Body of pancreas (tissue), 4 donors: ENCODE results near the gene GMPR. TPM values are rescaled to one million over a fixed set of nuclear protein-coding genes. Genes with fewer than 3 reads are reported as not detected.
A peak's percentile ranks its signal among the peaks of the same experiment; 100 is the strongest.

Source experiments
- ATAC-seq: fragments of 150-250 bp; one replicate; pipeline ENCODE4 v1.9.1; 2016
- DNase-seq, 4 donors: peaks; one replicate each; pipeline ENCODE4 v3.0.0-alpha.2; 2019
- H3K27ac ChIP-seq, 4 donors: fragments of 200-600 bp; sonication (generic); 1 replicate in 3 of 4; 2 replicates in 1 of 4; pipeline versions ENCODE4 v1.5.1 to v1.6.1; 2016 to 2019; ENCODE audit warnings: mild to moderate bottlenecking in 1 of 4, mixed read lengths in 1 of 4, moderate library complexity in 1 of 4
- H3K27me3 ChIP-seq, 2 donors: fragments of 200-600 bp; sonication (generic); one replicate each; pipeline ENCODE4 v1.6.0; 2016; ENCODE audit warnings: mild to moderate bottlenecking in 1 of 2
- H3K36me3 ChIP-seq, 2 donors: fragments of 200-600 bp; sonication (generic); replicated peaks in 1 of 2; 2 replicates each; pipeline ENCODE4 v1.5.1; 2016; ENCODE audit warnings: low read depth in 2 of 2; ENCODE audit not compliant: insufficient read depth in 1 of 2
- H3K4me1 ChIP-seq: fragments of 200-600 bp; sonication (generic); one replicate; pipeline ENCODE4 v1.6.0; 2016
- H3K4me3 ChIP-seq, 2 donors: fragments of 200-600 bp; sonication (generic); 1 replicate in 1 of 2; 2 replicates in 1 of 2; pipeline ENCODE4 v1.5.1; 2016 to 2019
- H3K9me3 ChIP-seq, 3 donors: fragments of 200-600 bp; sonication (generic); 1 replicate in 2 of 3; 2 replicates in 1 of 3; pipeline ENCODE4 v1.5.1; 2016
- CTCF ChIP-seq, 7 experiments: fragments of 450-650 bp in 4 of 7; fragments of 200-600 bp in 3 of 7; sonication (generic) in 3 of 7; IDR thresholded peaks; one replicate each; pipeline ENCODE4 v1.5.1; 2016 to 2019; ENCODE audit warnings: antibody characterized with exemption in 7 of 7
- POLR2A ChIP-seq, 3 donors: fragments of 450-650 bp; IDR thresholded peaks; one replicate each; pipeline ENCODE4 v1.6.1; 2016; ENCODE audit warnings: antibody characterized with exemption in 3 of 3, mild to moderate bottlenecking in 2 of 3
- WGBS, 2 donors: methylation state at CpG; one replicate each; pipeline ENCODE4 v1.1.5; 2017; 5-methylcytosine and 5-hydroxymethylcytosine counted together
- intact Hi-C: fragments of 100-400 bp; cut with DNase I; formaldehyde crosslinking; loops from one replicate; pipeline ENCODE4 v1.15.1; 2023
- total RNA-seq, 2 donors: library from RNA; depleted of rRNA; stranded (reverse); fragments of >200 nt; gene quantifications; one replicate each; pipeline ENCODE4 v1.1.0, GENCODE V29; 2016

Gene GMPR
- total RNA-seq, 2 donors from 2014 or later: 7.9 to 14.0 TPM

GRCh38 chr6:16274885-16275589, 36.6 kb downstream of the GMPR start:
- no peaks in the 10 kb centered on the region for H3K27me3 ChIP-seq
- no peak overlapping the region for H3K4me3 ChIP-seq
- no peak overlapping the region for H3K27ac ChIP-seq
- 59 to 61% methylated on average over 10 of the region's 10 CpGs for WGBS, 2 donors
- DNase-seq (peak; percentile 58 to 77 (median 64)), ATAC-seq (no peak)
- no peaks in the 10 kb centered on the region for H3K9me3 ChIP-seq
- no peaks in the 10 kb centered on the region for H3K36me3 ChIP-seq
- H3K4me1 ChIP-seq: no peaks in the 10 kb centered on the region
- TF ChIP-seq POLR2A (IDR thresholded peaks at IDR 0.05) (no peak), CTCF (IDR thresholded peaks at IDR 0.05) (no peak)
- intact Hi-C loops: no loop called here

GRCh38 chr6:16277101-16277981, 39.0 kb downstream of the GMPR start:
- Histone ChIP-seq H3K4me1 (no peaks in the 10 kb centered on the region), H3K9me3 (no peaks in the 10 kb centered on the region), H3K36me3 (no peaks in the 10 kb centered on the region), H3K4me3 (no peak overlapping the region), H3K27ac (no peak overlapping the region), H3K27me3 (no peaks in the 10 kb centered on the region)
- 73 to 85% methylated on average over 17 to 18 of the region's 18 CpGs for WGBS, 2 donors
- no peak for TF ChIP-seq POLR2A (IDR thresholded peaks at IDR 0.05)
- no peak for TF ChIP-seq CTCF (IDR thresholded peaks at IDR 0.05)
- ATAC-seq (no peak), DNase-seq (peak in 2 of 4 donors; percentile 13 to 17)
- intact Hi-C loops: no loop called here

- 88 to 89% methylated on average over 9 to 10 of the region's 10 CpGs for WGBS, 2 donors
- intact Hi-C loops: no loop called here
- ATAC-seq: no peak
- no peaks in the 10 kb centered on the region for H3K36me3 ChIP-seq
- DNase-seq: no peak
- no peak overlapping the region for H3K4me3 ChIP-seq
- no peaks in the 10 kb centered on the region for H3K9me3 ChIP-seq
- H3K4me1 ChIP-seq: no peaks in the 10 kb centered on the region
- TF ChIP-seq CTCF (IDR thresholded peaks at IDR 0.05) (no peak), POLR2A (IDR thresholded peaks at IDR 0.05) (no peak)
- H3K27me3 ChIP-seq: no peaks in the 10 kb centered on the region
- no peak overlapping the region for H3K27ac ChIP-seq
Measured at GRCh38 chr6:16278048-16278724, 39.8 kb downstream of the GMPR start.

- intact Hi-C loops: no loop called here
- Histone ChIP-seq H3K27me3 (no peaks in the 10 kb centered on the region), H3K9me3 (no peaks in the 10 kb centered on the region), H3K4me1 (no peaks in the 10 kb centered on the region), H3K4me3 (no peak overlapping the region), H3K27ac (no peak overlapping the region), H3K36me3 (no peaks in the 10 kb centered on the region)
- DNase-seq (no peak), ATAC-seq (no peak)
- 95% methylated on average over 3 to 9 of the region's 9 CpGs for WGBS, 2 donors
- no peak for TF ChIP-seq CTCF (IDR thresholded peaks at IDR 0.05)
- TF ChIP-seq POLR2A (IDR thresholded peaks at IDR 0.05): no peak
Measured at GRCh38 chr6:16278750-16279149, 40.4 kb downstream of the GMPR start.
